ENCODE measurements around the gene STXBP3.
A peak's percentile ranks its signal among the peaks of the same experiment; 100 is the strongest.
"Not testable (repeated sequence)": the region's sequence is repeated elsewhere in the genome, so short reads cannot be mapped to it uniquely, and the experiment has no call there.

The STXBP3 gene

DNA sequence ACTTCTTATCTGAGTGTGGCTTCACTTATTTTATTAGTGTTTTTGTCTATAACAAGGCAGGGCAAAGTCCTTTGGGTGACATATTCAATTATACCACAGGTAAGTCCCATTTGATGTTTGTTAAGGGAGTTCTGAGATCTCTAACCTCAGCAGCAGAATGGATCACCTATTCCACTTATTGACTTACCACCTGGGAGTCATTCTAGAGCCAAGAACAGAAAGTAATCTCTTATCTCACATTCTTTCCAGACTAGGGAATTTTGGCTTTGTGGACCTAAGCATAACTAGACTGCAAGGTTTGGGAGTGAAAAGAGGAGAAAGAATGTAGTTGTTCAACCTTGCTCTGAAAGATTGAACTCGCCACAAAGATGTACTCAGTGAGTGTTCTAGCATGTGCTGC, 20.6 kb upstream of the STXBP3 start:
- DNase-seq (ENCODE audit: extremely low spot score, insufficient read length, low read depth), result no peak
- no peak for FAIRE-seq

DNA sequence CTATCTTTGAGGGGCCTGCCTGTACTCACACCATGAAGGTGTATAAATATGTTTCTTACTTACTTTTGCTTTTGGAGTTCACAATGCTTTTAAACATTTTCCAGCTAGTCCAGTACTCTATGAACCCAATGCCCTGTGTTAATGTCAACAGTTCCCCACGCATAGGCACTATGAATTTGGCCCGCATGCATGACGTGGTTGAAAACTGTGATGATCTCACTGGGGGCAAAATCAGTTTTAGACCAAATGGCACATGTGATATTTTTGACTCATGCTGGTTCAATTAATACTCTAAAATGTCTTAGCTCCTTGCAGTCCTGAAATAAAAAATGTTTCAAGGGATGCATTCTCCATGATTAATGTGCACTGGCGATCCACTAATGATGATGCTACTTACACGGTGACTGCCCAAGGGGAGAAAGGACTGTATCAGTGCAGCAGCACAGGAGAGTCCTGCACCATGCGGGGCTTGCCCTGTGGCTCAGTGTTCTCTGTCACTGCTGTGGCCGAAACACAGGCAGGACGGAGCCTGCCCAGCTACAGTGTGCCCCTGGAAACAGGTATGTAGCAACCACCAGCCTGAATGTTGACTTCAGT, 18.0 kb upstream of the STXBP3 start:
- FAIRE-seq, result no peak
- DNase-seq (ENCODE audit: extremely low spot score, insufficient read length, low read depth), result no peak

DNA sequence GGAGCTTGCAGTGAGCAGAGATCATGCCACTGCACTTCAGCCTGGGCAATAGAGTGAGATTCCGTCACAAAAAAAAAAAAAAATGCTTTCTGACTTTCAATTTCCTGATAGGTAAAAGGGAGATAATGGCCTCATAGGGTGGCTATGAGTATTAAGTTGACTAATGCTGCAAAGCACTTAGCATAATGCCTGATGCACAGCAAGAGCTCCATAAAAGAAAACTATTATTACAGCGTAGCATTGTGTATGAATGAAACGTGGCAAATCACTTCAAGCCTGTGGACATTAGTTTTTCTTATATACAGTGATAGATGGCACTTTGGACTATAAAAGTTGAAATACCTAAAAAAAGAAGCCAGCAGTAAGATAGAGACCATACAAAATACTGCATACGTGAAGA, 17.0 kb upstream of the STXBP3 start:
- DNase-seq (ENCODE audit: extremely low spot score, insufficient read length, low read depth) (no peak), FAIRE-seq (no peak)

DNA sequence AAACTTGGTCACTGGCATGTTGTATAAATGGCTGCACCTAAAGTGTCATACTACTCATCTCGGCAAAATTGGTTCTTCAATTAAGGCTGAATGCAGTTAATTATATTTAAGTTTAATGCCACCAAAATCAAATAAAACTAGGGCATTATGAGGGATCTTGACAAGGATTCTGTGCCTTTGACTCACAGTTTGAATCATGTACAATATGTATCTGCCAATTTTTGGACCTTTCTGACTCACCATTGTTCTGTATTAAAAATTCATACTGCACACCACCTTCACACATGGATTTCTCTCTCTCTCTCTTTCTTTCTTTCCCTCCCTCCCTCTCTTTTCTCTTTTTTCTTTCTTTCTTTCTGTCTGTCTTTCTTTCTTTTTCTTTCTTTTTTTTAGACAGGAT, 14.1 kb upstream of the STXBP3 start:
- DNase-seq (ENCODE audit: extremely low spot score, insufficient read length, low read depth) (no peak), FAIRE-seq (no peak)

DNA sequence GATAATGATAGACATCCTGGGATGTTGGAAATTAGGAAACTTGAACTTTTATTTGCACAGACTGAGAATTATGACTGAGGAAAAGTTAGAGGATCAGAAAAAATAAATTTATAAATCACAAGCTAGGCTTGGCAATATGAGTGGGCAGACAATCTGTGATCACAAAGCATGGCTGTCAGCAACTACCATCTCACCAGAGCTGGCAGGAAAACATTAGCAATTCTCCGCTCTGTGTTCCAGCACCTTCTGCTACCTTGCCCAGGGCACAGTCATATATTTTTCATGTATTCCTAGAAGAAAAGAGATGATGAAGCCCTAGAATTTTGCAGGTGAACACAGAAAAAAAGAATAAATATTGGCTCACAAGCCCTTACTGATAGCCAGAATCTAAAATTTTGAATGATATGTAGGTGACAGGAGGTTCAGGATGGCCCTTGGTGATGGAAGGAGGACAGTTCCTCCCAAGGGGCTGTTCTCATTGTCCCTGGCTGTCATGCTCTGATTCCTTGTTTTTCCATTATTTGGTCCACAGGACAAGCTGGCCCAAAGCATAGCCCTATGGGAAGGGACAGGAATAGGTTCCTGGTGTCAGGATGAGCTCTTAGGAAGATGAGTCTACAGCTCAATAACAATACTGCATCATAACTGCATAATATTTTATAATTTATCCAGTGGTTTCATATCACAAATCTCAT, 12.2 kb upstream of the STXBP3 start:
- DNase-seq (ENCODE audit: extremely low spot score, insufficient read length, low read depth) (no peak), FAIRE-seq (no peak)

DNA sequence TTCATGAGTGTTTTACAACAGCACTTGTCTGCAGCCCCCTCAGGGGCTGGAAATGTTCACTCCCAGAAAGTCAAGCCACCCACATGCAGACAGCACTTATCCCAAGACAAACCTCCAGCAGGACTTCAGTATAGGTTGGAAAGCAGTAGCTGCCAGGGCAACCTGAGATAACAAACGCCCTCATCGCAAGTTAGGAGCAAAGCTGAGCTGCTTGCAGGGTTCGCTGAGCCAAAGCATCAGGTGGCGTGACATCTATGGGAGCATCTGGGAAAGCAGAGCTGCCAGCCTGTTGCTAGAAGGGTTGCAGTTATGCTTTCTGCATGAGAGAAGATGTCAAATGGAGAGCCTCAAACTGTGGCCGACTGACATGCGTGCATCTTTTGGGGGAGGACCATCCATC, 4.2 kb upstream of the STXBP3 start:
- no peak for DNase-seq (ENCODE audit: extremely low spot score, insufficient read length, low read depth)
- FAIRE-seq, result no peak

DNA sequence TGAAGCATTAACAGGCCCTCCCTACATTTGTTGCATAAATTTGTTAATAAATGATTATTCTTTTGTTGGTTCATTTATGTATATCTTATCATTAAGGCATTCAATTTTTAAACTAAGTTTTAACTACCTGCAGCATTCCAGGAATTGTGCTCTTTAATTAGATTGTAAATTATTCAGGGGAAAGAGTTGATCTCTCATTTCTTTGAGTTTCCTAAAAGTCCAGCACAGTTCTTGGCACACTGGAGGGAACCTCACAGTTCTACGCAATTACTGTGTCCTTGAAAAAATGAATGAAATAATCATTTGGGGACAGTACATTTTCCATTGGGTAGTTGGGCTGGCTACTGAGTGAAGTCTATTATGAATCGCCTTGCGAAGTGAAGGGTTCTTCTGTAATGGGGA, 493 bp upstream of the STXBP3 start:
- DNase-seq (ENCODE audit: extremely low spot score, insufficient read length, low read depth) (no peak), FAIRE-seq (no peak)

DNA sequence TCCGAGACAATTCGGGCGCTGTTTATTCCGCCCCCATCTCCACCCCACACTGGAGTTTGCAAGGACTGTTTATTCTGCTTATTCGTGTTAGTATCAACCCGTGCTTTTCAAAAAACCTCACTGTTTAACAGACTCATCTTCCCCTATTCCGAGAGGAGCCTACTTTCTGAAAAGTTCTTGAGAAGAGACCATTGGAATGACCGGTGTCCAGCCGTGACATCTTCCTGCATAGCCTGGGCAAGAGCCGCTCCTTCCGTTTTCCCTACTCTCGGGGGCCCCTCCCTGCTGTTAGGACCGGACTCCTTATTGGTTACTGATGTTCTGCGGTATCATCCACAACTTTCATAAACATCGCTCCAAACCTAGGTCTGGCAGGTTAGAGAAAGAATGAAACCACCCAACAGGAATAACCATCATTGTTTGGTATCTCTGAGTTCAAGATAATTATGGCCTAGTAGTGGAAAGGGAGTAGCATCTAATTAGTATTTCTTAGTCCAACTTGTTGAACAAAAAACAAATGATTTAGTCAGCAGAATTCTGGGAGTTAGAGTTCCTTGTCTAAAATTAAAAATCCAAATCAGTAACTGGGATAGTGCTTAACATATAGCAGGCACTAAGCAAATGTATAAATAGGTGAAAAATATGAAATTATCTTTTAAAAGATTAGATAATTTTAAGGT, 837 bp downstream of the STXBP3 start:
- peak; percentile 75 for FAIRE-seq
- no peak for DNase-seq (ENCODE audit: extremely low spot score, insufficient read length, low read depth)

DNA sequence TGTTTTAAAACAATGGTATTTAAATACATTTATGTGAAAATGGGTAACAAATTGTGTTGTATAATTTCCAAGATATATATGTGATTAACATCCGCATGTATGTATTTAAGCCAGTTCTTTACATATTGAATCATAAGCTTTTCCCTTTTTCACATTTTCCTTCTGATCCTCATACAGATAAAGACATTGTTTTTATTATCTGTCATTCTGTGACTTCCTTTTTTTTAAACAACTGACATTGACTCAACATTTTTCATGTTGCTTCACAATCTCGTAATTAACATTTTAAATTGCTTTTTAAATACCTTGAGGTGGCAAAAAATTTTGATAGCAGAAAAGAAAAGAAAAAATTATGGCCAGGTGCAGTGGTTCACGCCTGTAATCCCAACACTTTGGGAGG, 1.4 kb downstream of the STXBP3 start:
- DNase-seq (ENCODE audit: extremely low spot score, insufficient read length, low read depth) (no peak), FAIRE-seq (no peak)

DNA sequence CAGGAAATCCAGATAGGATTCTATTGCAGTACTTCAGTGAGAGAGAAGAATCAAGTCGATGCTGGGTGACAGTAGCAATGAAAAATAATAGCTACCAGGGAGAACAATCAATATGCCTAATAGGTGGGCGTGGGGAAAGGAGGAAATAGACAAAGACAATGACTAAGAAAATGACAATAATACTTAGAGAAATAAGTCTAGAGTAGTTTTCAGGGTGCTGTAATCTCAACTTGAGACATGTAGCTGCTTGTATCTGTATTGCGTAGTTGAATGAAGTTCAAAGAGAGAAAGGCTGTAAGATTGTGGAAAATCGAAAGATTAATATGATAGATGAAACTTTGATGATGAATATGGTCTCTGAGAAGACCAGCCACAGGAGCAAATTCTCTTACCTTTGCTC, 2.6 kb downstream of the STXBP3 start:
- FAIRE-seq (no peak), DNase-seq (ENCODE audit: extremely low spot score, insufficient read length, low read depth) (no peak)

DNA sequence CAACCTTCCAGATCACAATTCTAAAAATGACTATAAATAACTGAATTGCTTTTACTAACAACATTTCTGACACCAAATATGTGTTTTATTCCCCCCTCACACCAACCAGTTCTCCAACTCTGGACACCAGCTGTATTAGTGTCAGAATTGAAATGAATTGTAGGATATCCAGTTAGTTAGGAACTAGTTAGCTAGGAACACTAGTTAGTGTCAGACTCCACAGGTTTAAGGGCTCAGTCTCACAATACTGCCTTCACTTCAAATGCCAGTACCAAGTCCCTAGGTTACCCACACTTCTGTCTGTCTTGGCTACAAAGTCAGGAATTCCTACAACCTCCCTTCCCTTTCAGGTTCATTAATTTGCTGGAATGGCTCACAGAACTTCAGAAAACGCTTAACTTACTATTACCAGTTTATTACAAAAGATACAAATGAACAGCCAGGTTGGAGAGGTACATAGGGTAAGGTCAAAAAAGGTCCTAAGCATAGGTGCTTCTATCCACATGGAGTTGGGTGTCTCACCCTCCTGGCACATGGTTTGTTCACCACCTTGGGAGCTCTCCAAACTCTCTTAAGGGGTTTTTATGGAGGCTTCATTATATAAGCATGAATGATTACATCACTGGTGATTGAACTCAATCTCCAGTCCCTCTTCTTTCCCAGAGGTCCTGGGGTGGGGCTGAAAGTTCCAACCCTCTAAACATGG, 4.2 kb downstream of the STXBP3 start:
- DNase-seq (ENCODE audit: extremely low spot score, insufficient read length, low read depth), result no peak
- no peak for FAIRE-seq

DNA sequence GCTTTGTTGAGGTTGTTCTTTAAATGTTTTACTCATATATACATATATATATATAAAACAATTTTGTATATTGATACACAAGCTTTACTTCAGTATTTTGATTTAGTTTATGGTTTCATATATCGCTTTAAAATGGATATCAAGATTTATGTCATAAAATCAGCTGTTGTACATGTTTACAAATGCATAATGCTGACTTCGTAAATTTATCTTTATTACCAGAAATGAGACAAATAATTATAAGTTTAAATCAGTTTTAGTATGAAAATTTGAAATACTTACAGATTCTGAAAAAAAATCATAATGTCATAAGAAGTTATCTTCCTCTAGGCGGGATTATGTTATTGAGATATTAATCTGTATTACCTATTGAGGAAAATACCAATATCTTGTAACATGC, 6.9 kb downstream of the STXBP3 start:
- no peak for DNase-seq (ENCODE audit: extremely low spot score, insufficient read length, low read depth)
- FAIRE-seq, result no peak

DNA sequence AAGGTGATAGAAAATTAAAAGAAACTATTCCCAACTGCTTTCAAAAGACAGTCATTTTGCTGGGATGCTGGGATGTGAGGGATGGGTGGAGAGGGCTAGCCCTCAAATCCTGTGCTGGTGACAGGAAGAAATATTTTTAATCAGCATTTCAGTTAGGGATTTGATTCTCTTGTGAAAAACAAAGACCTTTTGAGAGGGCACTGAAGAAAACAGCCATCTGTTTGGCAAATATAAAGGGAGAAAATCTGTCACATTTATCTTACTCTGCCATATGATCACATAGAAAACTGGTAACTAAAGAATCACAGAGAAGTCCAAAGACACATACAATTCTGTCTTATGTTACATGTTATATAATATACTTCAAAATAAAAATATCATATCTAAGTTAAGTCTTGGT, 12.3 kb downstream of the STXBP3 start:
- FAIRE-seq (no peak), DNase-seq (ENCODE audit: extremely low spot score, insufficient read length, low read depth) (no peak)

DNA sequence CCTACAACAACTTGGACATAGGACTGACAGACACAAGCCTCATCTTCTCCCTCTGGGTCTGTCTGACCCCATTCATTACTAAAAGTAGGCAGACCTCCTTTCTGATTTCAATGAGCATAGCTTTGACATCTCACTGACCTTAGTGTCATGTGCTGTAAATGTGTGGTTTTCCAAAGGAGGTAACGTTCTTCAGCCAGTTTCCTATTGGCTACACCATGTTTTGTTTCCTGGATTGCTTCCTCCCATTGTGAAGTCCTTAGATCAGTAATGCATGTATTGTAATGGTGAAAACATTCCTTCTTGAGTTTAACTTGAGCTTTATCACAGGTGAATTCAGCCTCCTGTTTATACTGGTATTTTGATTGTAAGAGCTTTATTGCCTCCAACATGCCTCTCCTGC, 20.6 kb downstream of the STXBP3 start:
- no peak for DNase-seq (ENCODE audit: extremely low spot score, insufficient read length, low read depth)
- FAIRE-seq, result no peak

DNA sequence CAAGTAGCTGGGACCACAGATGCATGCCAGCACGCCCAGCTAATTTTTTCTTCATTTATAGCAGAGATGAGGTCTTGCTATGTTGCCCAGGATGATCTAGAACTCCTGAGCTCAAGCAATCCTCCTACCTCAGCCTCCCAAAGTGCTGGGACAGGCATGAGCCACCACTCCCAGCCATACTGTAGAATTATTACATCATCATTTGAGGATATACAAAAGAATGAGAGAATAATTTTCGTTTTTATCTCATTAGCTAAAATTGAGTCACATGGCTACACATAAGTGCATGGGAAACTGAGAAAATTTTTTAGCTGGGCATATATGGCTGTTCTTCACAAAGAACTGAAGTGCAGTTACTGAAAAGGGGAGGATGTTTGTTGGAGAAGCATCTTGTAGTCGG, 21.2 kb downstream of the STXBP3 start:
- DNase-seq (ENCODE audit: extremely low spot score, insufficient read length, low read depth), result no peak
- FAIRE-seq, result no peak

DNA sequence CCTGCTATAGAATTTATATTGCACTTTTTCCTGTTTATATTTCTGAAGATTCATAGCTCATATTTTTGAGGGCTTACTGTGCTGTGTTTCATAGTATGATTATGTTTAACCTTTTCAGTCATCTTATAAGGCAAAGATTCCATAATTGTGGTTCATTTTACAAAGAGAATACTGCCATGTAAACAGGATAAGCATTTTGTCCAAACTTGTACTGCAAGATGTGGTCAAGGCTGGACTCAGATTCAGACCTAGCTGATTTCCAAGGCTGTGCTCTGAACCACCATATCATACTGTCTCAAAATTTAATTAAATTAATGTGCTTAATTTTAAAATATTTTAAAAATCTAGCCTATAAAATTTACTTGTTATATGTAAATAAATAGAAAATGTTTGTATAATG, 31.4 kb downstream of the STXBP3 start:
- no peak for FAIRE-seq
- DNase-seq (ENCODE audit: extremely low spot score, insufficient read length, low read depth), result no peak

DNA sequence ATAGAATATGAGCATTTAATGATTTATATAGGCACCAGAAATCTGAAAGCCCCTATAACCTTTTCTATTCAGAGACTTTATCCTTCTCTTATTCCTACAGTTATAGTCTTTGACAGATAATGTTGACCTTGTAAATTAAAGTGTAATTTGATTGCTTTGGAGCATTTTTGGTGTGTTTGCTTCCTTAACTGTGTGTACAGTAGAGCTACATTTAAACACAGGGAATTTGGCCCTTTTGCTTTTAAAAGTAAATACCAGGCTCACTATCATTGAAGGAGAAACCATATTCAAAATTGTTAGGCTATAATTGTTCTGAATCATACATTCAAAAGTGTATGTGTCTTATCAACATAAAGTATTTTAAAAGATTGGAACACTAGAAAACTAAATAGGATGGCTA, 33.0 kb downstream of the STXBP3 start:
- DNase-seq (ENCODE audit: extremely low spot score, insufficient read length, low read depth), result no peak
- no peak for FAIRE-seq

DNA sequence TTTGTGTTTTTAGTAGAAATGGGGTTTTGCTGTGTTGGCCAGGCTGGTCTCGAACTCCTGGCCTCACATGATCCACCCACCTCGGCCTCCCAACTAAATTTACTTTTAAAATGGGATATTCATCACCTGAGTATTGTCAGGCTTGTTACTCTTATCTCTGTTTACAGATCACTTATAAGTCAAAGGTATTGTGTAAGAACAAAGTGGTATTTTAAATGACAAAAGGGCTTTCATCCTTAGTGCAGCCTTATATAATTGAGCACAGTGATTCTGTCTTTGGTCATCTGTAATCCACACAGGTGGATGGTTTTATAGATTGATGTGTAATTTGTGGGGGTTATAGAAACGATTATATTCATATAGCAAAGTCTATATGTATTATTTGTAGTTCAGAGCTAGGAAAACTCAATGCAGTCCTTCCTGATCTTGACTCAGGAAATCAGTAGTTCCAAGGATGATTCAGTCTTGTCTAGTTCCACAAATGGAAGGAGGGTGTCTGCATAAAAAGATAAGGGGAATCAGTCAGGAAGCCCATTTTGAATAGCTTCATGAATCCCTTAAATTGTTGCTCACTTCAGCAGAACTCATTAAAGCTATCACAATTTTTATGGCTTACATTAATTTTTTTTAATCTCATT, 34.6 kb downstream of the STXBP3 start:
- DNase-seq (ENCODE audit: extremely low spot score, insufficient read length, low read depth), result no peak
- no peak for FAIRE-seq

DNA sequence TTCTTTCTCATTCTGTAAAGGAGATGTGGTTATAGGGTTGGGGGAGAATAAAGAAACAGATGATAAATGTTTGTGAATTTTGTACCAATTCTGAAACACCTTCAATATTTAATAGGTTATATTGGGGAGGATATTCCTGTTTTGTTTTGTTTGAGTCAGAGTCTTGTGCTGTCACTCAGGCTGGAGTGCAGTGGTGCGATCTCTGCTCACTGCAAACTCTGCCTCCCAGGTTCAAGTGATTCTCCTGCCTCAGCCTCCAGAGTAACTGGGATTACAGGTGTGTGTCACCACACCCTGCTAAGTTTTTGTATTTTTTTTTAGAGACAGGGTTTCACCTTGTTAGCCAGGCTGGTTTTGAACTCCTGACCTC, 35.1 kb downstream of the STXBP3 start:
- not testable (repeated sequence) for FAIRE-seq; DNase-seq (ENCODE audit: extremely low spot score, insufficient read length, low read depth)

DNA sequence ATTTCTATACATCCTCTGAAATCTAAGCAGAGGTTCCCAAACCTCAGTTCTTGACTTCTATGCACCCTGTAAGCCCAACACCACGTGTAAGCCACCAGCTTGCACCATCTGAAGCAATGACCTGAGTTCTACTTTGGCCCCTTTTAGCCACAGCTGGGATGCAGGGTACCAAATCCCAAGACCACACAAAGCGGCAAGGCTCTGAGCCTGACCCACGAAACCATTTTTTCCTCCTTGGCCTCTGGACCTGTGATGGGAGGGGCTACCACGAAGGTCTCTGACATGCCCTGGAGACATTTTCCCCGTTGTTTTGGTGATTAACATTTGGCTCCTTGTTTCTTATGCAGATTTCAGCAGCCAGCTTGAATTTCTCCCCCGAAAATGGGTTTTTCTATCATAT, 38.8 kb downstream of the STXBP3 start:
- FAIRE-seq, result no peak
- no peak for DNase-seq (ENCODE audit: extremely low spot score, insufficient read length, low read depth)

DNA sequence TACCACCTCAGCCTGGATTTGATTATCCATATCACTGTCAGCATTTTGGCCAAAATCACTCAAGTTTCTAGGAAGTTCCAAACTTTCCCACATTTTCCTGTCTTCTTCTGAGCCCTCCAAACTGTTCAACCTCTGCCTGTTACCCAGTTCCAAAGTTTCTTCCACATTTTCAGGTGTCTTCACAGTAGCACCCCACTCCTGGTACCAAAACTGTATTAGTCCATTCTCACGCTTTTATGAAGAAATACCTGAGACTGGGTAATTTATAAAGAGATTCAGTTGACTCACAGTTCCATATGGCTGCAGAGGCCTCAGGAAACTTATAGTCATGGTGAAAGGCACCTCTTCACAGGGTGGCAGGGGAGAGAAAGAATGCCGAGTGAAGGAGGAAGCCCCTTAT, 39.4 kb downstream of the STXBP3 start:
- DNase-seq (ENCODE audit: extremely low spot score, insufficient read length, low read depth) (no peak), FAIRE-seq (no peak)

Data from GM18507 (cell line).